Choroid plexus epithelial cell (primary cell): ENCODE results near the gene CEP89.

ENCODE experiments used
- DNase-seq: peaks from one replicate; pipeline ENCODE4 v3.0.0-alpha.2; 2010; ENCODE audit warnings: low read depth
- H3K4me3 ChIP-seq: 2 replicates; pipeline ENCODE4 v1.5.1; 2011; ENCODE audit warnings: low read depth, mild to moderate bottlenecking, control low read depth, low read length, moderate library complexity
- TF ChIP-seq, protein P1 (sequence below): conservative IDR thresholded peaks from 2 replicates; pipeline ENCODE4 v1.5.1; 2011; ENCODE audit warnings: low read depth, mild to moderate bottlenecking, control low read depth, inconsistent platforms, low read length, moderate library complexity

Gene CEP89

DNA sequence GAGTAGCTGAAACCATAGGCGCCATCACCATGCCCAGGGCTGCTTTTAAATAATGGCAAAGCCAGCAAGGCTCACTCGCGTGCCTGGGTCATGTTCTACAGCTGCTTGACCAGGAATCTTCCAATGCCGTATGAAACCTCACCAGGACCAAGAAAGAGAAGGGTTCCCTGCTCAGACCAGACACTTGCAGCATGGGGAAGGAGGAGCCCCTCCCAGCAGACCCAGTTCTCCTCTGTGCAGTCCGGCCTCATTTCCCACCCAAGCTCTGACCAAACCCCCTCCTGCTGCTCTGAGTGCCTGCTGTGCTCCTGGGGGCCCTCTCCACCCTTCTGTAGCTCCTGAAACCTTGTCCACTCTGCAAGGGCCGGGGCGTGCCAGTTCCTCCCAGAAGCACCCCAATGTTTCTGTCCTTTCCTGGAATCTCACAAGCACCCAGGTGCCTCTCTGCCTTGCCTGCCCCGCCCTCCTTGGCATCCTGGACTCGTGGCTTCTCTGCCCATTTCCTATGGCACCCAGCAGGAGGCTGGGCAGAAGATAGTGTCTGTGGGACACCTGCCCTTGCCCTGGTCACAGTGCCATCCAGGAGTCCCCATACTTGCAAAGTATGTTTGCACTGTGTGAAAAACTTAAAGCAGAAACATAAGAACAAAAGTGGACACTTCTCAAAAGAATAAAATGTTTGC lies 95.4 kb downstream of the CEP89 start:
- TF ChIP-seq, protein P1, sequence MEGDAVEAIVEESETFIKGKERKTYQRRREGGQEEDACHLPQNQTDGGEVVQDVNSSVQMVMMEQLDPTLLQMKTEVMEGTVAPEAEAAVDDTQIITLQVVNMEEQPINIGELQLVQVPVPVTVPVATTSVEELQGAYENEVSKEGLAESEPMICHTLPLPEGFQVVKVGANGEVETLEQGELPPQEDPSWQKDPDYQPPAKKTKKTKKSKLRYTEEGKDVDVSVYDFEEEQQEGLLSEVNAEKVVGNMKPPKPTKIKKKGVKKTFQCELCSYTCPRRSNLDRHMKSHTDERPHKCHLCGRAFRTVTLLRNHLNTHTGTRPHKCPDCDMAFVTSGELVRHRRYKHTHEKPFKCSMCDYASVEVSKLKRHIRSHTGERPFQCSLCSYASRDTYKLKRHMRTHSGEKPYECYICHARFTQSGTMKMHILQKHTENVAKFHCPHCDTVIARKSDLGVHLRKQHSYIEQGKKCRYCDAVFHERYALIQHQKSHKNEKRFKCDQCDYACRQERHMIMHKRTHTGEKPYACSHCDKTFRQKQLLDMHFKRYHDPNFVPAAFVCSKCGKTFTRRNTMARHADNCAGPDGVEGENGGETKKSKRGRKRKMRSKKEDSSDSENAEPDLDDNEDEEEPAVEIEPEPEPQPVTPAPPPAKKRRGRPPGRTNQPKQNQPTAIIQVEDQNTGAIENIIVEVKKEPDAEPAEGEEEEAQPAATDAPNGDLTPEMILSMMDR, result no peak
- no peak overlapping the region for H3K4me3 ChIP-seq
- DNase-seq, result no peak

DNA sequence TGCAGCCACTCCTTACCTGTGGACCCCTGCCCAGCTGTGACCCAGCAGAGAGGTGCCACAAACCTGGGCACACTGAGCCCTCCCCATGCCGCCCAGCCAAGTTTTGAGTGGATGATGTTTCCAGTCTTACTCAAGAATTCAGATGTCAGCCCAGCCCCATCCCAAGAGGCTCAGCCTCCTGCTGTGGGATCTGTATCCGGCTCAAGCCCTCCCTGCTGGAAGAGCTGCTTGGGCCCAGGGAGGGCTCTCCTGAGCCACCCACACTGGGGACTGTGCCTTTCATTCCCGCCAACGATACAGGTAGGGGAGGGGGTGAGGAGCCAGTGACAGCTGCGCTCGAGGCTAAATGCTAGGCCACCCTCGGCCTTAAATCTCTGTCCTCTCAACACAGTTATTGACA lies 96.3 kb downstream of the CEP89 start:
- TF ChIP-seq, protein P1, result no peak
- H3K4me3 ChIP-seq, result no peak overlapping the region
- no peak for DNase-seq

DNA sequence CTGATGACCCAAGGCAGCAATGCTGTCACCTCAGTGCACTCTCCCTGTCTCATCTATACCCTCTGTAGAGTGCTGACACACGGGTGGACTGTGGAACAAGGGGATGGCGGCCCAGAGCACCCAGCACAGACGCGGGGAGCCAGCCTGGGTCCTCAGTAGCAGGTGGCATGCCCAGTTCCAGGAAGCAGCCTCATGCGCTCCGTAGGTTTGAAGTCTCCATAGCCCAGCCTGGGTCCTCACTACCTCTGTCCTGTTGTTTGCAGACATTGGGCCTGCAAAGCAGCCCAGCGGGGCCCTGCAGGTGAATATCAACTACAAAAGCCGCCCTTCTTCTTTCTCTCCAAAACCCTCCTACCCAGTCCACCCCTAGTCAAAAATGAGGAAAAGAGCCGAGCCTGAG lies 97.2 kb downstream of the CEP89 start:
- TF ChIP-seq, protein P1, result no peak
- no peak overlapping the region for H3K4me3 ChIP-seq
- DNase-seq, result no peak

DNA sequence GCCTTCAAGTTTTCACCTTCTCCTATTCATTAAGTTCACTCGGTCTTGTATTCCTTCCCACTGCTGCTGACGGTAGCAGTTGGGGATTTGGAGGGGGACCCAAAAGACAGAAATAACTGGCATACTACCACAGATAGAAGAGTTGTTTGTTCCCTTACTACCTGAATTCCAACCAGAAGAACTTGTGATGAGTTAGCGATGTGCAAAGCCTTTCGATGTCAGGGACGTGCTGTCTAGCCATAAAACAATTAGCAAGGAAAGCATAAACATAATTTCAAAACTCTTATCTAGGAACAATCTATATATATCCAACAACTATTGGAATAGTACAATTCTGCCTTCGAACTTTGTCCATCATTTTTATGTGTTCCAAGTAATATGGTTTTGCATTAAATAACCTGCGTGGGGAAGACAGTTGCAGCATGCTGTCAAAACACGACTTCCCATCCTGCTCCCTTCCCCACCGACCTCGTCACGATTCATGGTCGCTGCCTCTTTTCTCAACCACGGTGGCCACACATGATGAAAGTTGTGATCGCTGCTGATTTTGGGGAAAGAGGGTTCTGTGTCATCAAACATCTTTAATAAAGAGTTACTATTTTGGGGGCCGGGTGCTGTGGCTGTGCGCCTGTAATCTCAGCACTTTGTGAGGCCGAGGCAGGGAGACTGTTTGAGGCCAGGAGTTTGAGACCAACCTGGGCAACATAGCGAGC lies 98.4 kb downstream of the CEP89 start:
- TF ChIP-seq, protein P1, result no peak
- no peak overlapping the region for H3K4me3 ChIP-seq
- no peak for DNase-seq

DNA sequence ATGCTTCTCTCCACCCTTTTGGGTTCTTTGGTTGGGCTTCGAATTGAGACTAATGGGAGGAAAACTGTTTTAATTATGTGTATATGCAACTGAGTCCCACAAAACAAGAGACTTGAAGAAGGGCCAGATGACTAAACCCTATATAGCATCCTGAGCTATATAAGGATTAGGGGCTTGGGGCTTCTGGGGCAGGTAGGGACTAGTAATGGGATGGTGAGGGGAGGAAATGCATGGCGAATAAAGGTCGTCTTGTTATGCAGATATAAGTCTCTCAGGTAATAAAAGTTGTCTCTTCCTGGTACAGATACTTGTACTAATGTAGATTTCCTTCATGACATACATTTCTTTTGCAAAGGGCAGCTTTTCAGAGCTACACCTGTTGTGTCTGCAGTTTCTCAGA lies 99.4 kb downstream of the CEP89 start:
- DNase-seq, result no peak
- no peak overlapping the region for H3K4me3 ChIP-seq
- TF ChIP-seq, protein P1, result no peak

DNA sequence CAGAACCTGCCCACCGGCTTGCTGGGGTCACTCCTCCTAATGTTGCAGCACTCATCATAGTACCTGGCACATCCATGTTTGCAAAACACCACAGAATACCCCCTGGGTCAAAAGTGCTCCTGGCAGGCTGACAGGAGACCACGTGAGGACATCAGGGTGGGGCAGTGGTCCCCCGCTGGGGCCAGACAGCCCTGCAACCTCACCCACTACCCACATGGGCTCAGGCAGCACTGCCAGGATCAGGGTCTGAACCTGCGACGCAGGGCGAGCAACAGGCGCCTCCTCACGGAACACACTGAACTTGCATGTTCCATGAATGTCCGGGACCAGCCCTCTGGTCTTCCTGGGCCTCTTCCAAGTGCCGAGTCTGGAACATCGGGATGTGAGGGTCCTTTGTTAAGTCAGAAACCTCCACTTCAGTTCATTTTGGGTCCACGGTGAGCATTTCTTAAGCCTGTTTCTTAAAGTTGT lies 100.7 kb downstream of the CEP89 start:
- no peak for DNase-seq
- H3K4me3 ChIP-seq, result no peak overlapping the region
- TF ChIP-seq, protein P1, result no peak

DNA sequence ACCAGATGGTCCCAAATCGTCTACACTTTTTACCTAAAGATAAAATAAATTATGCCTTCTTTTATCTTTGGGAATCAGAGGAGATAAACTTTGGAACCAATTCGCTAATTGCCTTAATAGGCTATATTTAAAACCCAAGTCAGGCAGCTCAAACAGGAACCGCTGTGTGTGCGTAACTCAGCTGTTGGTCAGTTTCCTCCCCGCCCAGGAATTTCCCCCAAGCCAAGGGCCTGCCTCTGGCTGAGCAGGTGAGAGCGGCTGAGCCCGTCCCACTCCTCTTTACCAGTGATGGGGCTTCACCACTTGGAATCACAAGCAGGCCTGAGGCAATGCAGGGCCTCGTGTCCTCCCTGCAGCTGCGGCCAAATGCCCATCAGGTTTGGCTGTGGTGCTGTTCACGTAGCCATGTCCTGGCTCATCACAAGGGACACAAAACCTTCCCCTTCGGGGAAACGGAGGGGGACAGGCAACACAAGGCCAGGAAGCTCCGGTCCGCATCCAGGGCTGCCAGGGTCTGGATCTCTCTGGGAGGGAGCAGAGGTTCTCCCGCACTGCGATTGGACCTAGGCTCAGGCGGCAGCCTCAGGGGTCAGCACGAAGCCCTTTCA lies 101.7 kb downstream of the CEP89 start:
- no peak for DNase-seq
- TF ChIP-seq, protein P1, result no peak
- H3K4me3 ChIP-seq, result no peak overlapping the region
